ENCODE measurements around the gene PFDN6.
"Not testable (repeated sequence)": the region's sequence is repeated elsewhere in the genome, so short reads cannot be mapped to it uniquely, and the experiment has no call there.

Gene PFDN6

GRCh38 chr6:33288921-33289783, at the start of gene PFDN6, which contains the start of gene WDR46:
PFDN6 (plus strand) TSS chr6:33289601; CDS start chr6:33289857, 256 bp downstream.
WDR46 (minus strand) TSS chr6:33289239; CDS start chr6:33289170, 69 bp downstream.
- no peak for FAIRE-seq

- FAIRE-seq = no peak
Observed at GRCh38 chr6:33241968-33242367, 47.4 kb upstream of the PFDN6 start.

- no peak for FAIRE-seq
Observed at GRCh38 chr6:33243476-33243875, 45.9 kb upstream of the PFDN6 start.

GRCh38 chr6:33247977-33248642, 41.3 kb upstream of the PFDN6 start:
- FAIRE-seq = no peak

- no peak for FAIRE-seq
Observed at GRCh38 chr6:33248643-33248931, 40.8 kb upstream of the PFDN6 start.

GRCh38 chr6:33248932-33249731, 40.3 kb upstream of the PFDN6 start:
- FAIRE-seq = peak; percentile 98

GRCh38 chr6:33249732-33250630, 39.4 kb upstream of the PFDN6 start:
- no peak for FAIRE-seq

GRCh38 chr6:33250731-33251130, 38.7 kb upstream of the PFDN6 start:
- FAIRE-seq = no peak

GRCh38 chr6:33251395-33252012, 37.9 kb upstream of the PFDN6 start:
- FAIRE-seq = no peak

- FAIRE-seq = no peak
Observed at GRCh38 chr6:33252759-33253158, 36.6 kb upstream of the PFDN6 start.

GRCh38 chr6:33254591-33254990, 34.8 kb upstream of the PFDN6 start:
- FAIRE-seq = no peak

GRCh38 chr6:33259032-33259431, 30.4 kb upstream of the PFDN6 start:
- FAIRE-seq = no peak

GRCh38 chr6:33262490-33262889, 26.9 kb upstream of the PFDN6 start:
- FAIRE-seq = not testable (repeated sequence)

GRCh38 chr6:33264015-33264414, 25.4 kb upstream of the PFDN6 start:
- no peak for FAIRE-seq

GRCh38 chr6:33271117-33271467, 18.3 kb upstream of the PFDN6 start:
- FAIRE-seq = no peak

- peak; percentile 87 for FAIRE-seq
Observed at GRCh38 chr6:33271468-33272274, 17.7 kb upstream of the PFDN6 start, which contains the start of the genes RPS18 and VPS52. RPS18 (plus strand) TSS chr6:33272075; CDS start chr6:33272120, 45 bp downstream. VPS52 (minus strand) TSS chr6:33271876; CDS start chr6:33271675, 201 bp downstream.

GRCh38 chr6:33272275-33273128, 16.9 kb upstream of the PFDN6 start:
- FAIRE-seq = no peak

GRCh38 chr6:33273129-33273923, 16.1 kb upstream of the PFDN6 start:
- no peak for FAIRE-seq
